ENCODE data around the gene SSTR3.
"Not testable (repeated sequence)": the region's sequence is repeated elsewhere in the genome, so short reads cannot be mapped to it uniquely, and the experiment has no call there.

The SSTR3 gene

DNA sequence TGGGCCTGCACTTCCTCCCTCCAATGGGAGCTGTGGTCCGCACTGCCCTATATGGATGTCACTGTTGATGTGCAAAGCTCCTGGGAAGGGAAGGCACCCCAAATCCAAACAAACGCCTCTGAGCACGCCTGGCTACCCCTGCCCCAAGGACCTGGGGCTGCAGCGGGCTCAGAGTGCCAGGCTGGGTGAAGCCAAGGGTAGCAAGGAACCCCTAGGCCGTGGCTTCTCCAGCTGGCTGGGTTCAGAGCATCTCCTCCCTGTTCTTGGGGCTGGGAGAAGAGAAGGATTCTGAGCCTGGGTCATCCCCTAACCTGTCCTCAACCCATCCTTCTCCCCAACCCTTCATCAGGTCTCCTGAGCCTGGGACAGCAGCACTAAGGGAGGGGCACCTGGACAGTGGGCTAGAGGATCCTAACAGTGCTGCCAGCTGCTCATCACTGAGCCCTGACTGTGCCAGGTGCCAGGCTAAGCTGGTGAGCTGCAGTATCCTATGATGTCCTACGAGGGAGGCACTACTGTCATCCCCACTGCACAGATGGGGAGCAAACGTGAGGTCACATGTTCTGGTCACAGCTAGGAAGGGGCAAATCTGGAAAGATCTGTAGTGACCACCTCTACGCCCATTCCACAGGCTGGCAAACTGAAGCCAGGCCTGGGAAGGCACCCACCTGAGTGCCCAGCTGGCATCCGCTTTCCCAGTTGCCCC, 3.0 kb downstream of the SSTR3 start:
- DNase-seq, result no peak

DNA sequence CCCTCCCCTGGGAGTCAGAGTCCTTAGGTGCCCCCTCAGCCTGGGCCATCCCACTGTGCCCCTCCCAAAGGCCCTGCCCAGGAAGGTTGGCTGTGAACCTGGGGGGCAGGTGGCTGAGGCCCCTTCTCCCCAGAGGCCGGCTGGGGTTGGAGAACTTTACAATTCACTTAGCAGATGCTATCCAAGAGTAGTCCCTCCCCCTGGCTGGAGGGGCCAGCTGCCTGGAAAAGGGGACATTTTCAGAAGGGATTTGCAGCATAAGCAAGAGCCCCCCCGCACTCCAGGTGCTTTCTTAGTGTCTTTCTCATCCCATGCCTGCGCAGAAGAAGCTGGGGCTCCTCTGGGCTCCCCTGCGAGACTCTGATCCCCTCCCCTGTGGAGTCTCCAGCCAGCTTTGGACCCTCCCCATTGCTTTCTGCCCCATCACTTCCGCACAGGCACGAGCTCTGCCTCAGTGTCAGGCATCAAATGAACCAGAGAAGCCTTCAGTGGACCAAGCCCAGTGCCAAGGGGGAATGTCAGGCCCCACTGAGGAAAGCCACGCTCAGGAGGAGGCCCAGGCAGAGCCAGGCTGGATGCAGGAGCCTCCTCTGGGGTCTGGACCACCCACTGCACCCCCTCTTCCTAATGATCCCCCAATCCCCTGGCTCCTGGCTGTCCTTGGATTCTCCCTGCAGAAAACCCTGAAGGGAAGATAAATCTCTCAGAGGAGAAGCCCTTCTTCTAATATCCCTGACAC, 3.7 kb downstream of the SSTR3 start:
- no peak for DNase-seq

DNA sequence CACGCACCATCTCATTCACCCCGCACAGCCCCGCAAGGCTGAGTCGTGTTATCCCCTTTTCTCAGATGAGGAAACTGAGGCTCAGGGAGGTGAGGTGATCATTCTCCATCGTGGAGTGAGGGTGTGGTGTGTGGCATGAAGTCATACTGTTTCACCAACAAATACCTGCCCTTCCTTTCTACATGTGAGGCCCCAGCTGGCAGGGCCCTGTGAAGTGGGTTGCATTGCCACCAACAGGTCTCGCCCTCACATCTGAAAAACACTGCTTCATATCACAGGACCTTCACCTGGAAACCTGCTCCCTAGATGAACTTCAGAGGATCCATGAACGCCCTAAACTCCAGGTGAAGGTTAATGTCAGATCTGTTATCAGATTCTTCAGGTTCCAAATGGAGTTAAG, 4.3 kb downstream of the SSTR3 start:
- DNase-seq, result no peak

DNA sequence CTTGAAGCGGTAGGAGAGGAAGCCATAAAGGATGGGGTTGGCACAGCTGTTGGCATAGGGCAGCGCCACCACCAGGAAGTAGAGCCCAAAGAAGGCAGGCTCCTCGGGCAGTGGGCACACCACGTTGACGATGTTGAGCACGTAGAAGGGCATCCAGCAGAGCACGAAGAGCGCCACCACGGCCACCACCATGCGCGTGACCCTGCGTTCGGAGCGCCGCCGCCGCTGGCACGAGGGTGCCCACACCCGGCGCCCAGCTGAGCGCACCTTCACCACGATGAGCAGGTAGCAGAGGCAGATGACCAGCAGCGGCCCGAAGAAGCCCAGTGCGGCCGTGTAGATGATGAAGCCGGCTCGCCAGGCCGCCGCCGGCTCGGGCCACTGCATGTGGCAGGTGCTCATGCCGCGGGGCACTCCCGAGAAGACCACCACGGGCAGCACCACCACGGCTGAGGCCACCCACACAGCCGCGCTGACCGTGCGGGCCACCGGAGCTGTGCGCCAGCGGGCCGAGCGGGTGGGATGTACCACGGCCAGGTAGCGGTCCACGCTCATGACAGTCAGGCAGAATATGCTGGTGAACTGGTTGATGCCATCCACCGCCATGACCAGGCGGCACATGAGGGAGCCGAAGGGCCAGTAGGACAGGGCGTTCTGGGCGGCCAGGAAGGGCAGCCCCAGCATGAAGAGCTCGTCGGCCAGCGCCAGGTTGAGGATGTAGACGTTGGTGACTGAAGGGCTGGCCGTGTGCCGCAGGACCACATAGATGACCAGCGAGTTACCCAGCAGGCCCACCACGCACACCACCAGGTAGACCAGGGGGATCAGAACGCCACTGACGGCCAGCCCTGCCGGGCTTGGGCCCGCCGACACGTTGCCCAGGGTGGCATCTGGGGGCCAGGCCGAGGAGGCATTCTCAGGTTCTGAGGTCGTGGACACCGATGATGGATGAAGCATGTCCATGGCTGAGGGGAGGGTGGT, 5.1 kb downstream of the SSTR3 start:
- no peak for DNase-seq

DNA sequence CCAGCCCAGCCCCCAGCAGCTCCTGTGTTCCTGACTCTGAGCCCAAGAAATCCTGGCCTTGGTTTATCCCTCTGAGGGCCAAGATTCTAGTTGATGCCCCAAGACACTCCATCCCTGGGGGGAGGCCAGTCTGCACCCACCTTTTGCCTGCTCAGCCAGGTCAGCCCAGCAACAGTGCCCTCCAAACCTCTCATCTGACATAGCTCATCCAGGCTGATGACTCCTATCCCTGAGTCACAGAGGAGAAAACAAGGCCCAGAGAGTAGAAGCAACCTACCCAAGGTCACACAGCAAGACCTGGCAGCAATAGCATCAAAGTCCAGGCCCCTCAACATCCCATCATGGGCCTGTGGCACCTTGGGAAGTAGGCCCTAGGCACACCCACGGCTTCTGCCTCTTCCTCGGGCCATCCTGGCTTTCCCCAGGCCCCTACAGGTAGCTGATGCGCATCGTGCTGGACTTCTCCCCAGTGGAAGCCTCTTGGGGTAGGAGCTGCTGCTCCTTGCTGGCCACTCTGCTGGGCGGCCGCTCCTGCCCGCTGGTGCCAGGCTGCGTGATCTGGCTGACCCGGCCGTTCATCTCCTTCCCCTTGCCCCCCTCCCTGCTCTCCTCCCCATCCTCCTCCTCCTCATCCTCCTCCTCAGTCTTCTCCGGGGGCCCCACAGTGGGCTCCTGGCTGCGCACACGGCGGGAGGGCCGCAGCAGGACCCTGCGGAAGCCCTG, 6.0 kb downstream of the SSTR3 start:
- DNase-seq, result no peak

DNA sequence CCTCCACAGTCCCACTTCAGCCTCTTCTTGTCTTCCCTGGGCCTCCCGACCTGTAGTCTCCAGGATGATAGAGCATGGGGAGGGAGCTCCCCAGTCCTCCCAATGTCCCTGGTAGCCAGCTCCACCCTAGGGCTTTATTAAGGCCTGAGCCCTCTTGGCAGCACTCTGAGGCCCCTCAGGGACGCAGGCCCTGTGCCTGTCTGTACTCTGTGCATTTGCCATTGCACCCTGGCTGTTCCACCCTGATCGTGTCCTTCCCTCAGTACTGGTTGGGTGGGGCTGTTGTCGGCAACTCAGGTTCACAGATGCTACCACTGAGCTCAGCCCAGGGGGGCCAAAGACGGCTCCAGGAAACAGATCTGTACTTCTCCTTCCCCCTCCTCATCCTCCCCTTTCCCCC, 7.2 kb downstream of the SSTR3 start:
- DNase-seq, result no peak

DNA sequence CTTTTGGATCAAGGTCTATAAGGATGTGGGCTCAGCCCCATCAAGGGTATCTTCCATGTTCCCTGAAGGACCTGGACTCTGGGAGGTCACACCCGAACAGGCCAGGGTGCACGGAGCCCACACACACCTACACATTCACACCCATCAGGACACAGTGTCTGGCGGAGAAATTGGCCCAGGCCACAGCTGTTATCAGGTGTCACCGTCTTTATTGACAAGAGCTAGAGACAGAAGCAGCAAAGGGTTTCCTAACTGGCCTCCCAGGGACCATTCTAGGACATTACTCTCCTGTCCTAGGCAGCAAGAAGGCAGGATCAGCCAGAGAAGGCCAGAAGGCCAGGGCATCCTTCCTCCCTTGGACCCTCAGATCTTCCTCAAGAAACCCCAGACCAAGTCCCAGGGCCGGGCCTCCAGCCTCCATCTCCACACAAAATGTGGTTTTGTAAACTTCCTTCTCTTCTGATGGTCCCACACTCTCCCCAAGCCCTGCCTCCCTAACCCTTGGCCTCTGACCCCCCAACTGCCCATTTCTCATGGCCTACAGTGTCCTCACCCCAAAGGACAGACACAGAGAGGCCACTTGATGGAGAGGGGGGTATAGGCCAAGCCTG, 8.1 kb downstream of the SSTR3 start:
- no peak for DNase-seq

DNA sequence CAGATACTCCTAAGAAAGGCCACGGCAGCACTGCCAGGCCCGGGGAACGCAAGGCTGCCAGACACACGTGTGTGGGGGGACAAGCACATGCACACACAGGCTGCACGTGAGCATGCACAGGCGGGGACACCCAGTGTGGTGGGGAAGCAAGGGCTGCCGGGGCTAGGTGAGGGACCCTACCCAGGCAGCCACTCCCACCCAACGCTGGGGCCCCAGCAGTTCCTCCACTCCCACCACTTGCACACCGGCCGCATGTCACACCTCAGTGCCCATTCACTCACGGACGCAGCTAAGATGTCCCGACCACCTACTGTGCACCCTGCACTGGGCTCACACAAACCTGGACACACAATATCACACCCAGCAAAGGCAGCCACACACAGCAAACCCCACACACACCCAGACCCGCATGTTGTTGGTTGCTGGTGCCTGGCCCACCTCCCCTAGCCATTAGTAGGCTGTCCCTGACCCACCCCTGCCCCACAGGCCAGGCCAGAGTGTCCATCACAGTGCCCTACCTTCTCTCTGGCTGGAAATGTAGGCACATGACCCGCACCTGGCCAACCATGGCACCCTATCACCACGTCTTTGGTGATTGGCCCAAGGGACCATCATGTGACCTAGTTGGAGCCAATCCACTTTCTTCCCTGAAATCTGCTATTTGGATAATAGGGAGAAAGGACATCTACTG, 8.8 kb downstream of the SSTR3 start:
- DNase-seq, result no peak

DNA sequence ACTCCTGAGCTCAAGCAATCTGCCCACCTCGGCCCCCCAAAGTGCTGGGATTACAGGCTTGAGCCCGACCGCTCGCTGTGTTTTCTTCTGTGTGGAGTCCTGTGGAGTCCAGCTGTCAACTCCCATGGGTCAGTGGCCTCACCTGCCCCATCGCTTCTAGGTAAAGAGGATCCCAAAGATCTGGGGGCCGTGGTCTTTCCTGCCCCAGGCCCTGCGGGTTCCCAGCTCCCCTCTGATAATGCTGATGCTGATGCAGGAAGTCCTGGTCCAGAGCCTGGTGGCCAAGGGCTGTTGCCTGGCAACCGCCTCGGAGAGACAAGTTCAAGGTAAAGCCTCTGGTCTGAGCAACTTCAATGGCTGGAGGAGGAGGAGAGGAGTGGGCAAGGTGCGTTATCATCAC, 9.6 kb downstream of the SSTR3 start:
- DNase-seq, result no peak

DNA sequence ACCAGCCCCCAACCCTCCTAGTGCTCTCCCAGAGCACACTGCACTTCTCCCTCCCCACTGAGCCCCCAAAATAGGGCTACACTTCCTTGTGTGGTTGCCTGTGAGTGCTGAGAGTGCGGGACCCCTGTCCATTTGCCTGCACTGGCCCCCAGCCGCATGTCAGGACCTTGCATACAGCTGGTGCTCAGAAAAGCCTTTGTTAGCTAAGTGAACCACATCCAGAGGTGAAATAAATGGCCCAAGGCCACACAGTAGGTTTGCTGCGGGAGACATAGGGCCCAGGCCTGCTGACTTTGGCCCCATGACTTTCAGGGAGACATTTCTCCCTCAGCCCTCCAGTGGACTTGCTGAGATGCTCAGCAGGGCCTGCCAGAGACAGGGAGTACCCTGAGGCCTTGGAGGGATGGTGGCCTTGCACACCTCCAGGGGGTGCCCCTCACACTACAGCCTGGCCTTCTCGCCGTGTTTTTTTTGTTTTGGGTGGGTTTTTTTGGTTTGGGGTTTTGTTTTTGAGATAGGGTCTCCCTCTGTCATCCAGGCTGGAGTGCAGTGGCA, 10.2 kb downstream of the SSTR3 start:
- DNase-seq, result no peak

DNA sequence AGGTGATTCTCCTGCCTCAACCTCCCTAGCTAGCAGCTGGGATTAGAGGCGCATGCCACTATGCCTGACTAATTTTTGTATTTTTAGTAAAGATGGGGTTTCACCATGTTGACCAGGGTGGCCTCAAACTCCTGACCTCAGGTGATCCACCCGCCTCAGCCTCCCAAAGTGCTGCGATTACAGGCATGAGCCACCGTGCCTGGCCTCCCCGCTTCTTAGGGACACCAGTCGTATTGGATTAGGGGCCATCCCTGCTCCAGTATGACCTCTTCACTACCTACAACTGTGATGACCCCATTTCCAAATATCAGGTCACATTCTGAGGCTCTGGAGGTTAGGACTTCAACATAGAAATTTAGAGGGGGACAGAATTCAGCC, 10.8 kb downstream of the SSTR3 start:
- not testable (repeated sequence) for DNase-seq

DNA sequence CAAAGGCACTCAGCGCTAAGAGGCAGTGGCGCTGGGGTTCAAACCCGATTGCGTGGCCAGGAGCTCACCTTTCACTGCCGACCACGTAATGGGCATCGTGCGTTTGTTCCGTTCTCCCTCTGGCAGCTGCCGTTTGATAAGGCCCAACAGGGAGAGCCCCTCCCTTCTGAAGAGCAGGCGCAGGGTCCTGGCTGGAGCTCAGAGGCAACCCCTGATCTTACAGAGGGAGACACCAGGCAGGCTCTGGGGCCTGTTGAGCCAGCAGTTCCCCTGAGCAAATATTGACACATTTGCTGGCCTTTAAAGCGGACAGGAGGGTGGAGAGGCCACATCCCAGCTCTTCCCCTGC, 12.5 kb downstream of the SSTR3 start:
- no peak for DNase-seq

DNA sequence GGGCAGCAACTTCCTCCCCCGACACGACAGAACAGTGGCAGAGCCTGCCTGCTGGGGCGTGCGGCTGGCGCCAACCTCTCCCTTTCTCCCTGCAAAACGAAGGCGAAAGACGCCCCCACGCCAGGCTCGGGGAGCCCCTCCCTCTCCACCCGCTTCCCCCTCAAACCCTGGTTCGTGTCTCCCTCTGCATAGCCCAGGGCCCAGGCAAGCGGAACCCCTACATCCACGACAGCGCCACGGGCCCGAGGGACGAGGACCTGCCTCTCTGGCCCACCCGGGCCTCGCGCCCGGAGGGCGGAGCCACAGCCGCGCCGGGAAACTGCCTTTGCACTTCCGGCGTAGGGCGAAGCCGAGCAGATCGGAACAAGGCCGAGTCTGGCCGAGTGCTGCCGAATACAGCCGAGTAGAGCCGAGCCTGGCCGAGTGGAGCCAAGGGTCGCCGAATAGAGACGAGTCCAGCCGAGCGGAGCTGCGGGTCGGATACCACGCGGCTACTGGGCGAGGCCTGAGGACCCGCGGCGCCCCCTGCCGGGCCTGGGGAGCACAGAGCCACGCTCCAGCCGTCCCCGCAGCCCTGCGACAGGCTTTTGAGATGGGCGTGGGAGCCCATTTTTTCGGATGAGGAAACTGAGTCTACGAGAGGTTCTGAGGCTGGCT, 13.0 kb downstream of the SSTR3 start:
- DNase-seq, result peak; percentile 94

DNA sequence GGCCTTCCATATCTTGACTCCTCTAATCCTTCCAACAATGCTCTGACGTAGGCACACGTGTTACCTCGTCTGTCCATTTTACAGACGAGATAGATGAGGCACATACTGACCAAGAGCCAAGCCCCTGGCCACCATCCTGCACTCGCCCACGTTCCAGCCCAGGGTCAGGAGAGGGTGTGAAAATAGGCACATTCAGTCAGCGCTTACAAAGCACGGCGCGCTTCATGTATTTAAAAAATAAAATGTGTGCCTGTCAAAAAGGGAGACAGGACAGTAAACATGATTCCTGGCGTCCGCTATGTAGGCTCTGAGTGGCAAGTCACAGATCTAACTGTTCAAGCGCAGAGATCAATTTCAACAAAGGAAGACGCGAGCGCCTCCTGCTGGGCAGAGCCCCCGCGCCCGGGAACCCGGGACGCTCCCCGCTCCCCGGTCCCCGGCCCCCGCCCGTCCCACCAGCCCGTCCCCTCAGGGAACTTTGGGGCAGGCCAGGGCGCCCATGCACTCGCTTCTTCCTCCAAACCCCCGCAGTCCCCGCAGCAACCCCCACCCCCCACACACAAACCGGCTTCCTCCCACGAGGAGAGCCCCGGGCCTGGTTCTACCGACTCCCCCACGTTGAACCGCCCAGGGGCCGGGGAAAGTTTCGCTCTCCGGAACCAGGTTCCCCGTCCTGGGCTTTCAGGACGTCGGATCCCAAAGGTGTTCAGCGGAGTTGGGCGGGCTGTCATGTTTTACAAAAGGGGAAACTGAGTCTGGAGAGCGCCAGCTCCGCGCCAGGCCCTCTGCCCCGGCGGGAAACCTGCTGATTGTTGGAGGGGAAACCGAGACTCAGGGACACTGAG, 13.8 kb downstream of the SSTR3 start:
- peak; percentile 91 for DNase-seq

DNA sequence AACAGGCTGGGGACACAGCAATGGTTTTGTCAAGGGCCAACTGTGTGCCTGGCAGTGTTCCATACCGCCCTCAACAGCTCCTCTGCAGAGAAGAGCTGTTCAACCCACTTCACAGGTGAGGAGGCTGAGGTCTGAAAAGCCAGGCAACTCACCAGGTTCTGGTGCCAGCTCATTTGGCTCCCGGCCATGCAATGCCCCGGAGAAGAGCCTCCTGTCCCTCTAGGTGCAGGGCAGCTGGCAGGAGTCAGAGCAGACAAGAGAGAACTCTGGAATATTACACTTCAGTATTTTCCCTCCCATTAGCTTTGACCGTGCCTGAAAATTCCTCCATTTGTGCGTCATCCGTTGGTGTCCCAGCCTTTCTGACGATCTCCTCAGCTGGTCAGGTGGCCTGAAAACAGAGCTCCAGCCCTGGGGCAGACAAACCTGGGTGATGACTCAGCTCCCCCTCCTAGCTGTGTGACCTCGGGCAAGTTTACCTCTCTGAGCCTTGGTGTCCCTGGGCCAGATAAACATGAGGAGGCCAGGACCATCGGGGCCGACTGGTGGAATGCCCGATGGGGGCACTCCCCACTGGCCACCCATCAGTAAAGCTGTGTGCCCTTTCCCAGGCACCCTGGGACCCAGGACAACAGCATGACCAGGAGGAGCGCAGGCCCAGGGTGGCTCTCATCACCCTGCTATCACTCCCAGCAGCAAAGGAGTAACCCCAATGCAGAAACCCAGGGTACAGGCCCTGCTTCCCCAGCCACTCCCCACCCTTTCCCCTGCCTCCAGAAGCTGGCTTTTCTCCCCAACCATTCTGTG, 14.6 kb downstream of the SSTR3 start:
- no peak for DNase-seq

DNA sequence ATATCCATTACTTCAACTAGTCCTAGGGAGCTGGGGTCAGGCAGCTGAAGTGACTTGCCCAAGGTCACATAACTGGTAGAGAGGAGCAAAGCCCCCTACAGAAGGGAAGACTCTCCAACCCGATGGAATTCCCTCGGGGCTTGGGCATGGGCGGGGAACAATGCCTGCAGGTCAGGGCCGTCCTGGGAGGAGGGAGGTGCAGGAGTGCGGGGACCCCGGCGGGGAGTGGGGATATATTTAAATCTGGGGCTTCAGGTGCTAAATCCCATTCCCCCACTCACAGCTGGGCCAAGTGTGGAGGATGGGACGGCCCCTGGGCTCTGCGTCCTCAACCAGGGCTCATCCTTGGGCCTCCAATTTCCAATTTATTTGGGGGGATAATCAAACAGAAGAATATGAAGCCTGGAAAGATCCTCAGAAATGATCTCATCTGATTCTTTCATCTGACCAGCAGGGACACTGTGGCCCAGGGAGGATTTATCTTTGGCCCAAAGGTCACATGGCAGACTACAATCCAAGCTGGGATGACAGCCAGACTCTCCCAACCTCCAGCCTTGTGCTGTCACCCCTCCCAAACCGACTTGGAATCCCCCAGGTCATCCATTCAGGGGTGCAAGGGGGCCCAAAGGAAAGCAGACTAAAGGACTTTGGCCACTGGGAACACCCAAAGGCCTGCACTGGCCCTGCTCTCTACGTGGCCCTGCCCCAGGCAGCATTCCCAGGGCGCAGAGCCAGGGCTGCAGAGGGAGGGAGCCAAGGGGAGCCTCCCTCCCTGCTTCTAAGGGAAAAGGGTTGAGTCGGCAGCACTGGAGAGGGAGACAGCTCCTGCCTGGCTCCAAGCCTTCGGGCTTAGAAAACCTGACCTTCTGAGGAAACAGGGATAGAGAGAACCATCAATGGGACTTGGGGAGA, 15.5 kb downstream of the SSTR3 start:
- DNase-seq, result no peak

DNA sequence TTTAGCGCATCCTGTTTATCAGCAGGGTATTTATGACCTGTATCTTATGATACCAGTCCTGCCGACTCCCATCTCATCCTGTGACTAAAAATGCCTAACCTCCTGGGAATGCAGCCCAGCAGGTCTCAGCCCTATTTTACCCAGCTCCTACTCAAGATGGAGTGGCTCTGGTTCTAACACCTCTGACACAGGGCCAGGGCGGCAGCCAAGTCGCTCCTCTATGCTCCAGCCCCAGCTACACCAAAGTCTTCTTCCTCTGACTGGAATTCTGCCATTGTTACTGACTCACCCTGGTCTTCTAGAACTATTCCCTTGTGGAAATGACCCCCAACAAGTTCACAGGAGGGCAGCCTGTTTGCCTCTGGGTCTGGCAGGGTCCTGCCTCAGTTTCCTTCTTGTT, 16.4 kb downstream of the SSTR3 start:
- no peak for DNase-seq

DNA sequence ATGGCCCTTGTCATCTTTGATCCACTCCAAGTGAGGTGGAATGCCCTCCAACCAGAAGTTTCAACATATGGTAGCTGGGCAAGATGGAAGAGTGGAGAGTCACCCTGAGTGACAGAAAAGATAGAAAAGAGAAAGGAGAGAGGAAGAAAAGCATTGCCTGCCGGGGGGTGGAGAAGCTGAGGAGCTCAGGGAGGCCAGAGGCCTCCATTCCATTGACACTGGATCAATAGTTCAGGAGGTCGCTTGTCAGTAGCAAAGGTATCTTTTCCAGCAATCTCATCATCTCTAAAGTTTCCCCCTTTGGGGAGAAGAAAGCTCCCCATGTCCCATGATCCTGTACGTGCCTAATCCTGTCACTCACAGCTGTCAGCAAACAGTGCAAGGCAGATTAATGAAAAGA, 17.5 kb downstream of the SSTR3 start:
- DNase-seq, result no peak
